GM18951 (cell line): ENCODE data around the gene CLDN20.

Source experiments
- POLR2A ChIP-seq: IDR thresholded peaks from 4 replicates; pipeline ENCODE4 v1.6.1; 2011; ENCODE audit warnings: mild to moderate bottlenecking; ENCODE audit not compliant: insufficient read length, insufficient read depth; ENCODE audit errors: extremely low read depth
- in situ Hi-C: fragments of 300-500 bp; cut with MboI; formaldehyde crosslinking; loops from one replicate; pipeline ENCODE4 v1.12.0; 2022; ENCODE audit warnings: low sequenced_read_pairs, mixed read lengths, inconsistent platforms; ENCODE audit not compliant: unreplicated experiment

The CLDN20 gene

DNA sequence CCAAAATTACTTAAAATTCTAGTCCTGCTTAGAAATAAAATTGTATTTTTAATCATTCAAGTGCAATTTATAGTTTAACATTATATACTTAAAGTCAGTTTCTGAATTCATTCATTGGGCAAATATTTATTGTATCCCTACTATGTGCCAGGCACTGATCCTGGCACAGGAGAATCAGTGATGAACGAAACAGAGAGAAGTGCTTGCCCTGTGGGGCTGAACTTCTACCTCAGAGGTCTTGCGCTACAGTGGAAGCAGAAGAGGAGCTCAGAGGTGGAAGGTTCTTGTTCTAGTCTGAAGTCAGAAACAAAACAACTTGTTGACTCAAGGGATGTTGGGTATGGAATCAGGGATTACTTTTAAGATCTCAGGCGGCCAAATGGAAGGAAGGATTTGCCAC lies 6.0 kb downstream of the CLDN20 start:
- no peak for TF ChIP-seq POLR2A
- in situ Hi-C loops, result no loop called here

- in situ Hi-C loops, result no loop called here
- TF ChIP-seq POLR2A, result no peak
Observed at GRCh38 chr6:155270561-155271091, 6.8 kb downstream of the CLDN20 start.

DNA sequence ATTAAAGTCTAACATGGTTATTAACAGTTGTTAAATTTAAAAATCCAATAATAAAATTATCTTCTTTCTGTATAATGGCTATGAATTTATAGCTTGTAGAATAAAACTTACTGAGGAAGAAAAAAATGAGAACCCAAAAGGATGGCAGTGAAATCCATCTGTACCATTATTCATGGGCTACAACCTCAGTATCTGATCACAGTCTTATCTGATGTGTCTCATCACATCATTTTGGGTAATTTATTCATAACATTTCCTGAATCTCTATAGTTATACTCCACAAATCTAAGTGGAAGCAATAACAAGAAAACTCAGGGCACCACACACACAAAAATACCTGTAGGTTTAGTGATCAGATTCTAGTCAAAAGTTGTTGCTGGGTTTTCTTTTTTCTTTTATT lies 7.3 kb downstream of the CLDN20 start:
- in situ Hi-C loops, result no loop called here
- no peak for TF ChIP-seq POLR2A

DNA sequence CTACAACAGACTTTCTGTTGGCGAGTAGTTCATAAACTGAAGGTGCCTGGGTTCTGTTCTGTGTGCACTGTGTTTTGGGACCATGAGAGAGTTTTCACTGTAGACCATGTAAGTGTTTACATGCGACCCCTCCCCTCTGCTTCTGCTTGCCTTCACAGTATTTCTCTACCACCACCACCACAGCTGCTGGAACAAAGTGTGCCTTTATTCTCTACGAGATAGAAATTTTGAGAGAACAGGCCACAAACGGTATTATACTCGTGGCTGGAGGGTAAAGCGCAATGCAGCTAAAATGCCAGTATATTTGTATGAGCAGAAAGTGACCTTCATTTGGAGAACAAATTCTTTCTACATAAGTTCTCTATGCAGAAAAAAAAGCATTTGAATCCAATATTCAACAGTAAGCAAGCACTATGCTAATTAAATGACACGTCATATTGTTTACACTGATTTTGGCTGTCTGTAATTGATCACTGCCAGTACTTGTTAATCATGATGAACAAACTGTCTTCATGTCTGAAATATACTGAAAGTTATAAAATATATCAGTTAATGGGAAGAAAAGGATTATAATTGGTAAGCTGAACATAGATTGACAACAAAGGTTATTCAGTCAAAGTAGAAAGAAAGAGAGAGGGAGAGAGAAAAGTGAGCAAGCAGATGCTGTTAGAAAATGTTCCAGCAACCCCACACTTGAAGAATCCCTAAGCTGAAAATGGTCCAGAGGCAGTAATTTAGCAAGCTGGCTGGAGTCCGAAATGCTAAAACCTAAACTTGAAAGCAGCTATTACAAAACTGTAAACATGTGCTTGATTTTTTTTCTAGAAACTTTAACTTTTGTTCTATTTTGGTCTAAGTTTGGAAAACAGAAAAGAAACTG lies 8.8 kb downstream of the CLDN20 start:
- in situ Hi-C loops, result no loop called here
- TF ChIP-seq POLR2A, result no peak

- no peak for TF ChIP-seq POLR2A
- in situ Hi-C loops, result no loop called here
Observed at GRCh38 chr6:155273431-155273830, 9.6 kb downstream of the CLDN20 start.

DNA sequence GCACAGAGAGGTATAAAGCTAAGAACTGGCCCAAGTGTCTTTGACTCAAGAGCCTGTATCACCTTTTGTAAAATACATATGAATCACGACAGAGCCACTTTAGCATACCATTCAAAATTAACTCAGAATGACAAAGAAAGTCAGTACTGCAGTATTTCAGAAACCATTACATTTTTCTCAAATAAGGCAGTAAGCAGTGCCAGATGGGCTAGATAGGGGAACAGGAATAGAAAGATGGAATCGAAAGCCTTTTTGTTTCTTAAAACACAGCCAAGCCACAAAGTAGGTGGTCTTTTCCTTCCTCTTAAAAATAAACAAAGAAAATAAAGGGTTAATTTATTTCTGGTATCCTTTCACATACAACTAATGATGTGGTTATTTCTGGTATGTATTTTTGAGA lies 10.3 kb downstream of the CLDN20 start:
- no peak for TF ChIP-seq POLR2A
- in situ Hi-C loops, result no loop called here

- in situ Hi-C loops, result no loop called here
- no peak for TF ChIP-seq POLR2A
Observed at GRCh38 chr6:155274533-155274932, 10.7 kb downstream of the CLDN20 start.

DNA sequence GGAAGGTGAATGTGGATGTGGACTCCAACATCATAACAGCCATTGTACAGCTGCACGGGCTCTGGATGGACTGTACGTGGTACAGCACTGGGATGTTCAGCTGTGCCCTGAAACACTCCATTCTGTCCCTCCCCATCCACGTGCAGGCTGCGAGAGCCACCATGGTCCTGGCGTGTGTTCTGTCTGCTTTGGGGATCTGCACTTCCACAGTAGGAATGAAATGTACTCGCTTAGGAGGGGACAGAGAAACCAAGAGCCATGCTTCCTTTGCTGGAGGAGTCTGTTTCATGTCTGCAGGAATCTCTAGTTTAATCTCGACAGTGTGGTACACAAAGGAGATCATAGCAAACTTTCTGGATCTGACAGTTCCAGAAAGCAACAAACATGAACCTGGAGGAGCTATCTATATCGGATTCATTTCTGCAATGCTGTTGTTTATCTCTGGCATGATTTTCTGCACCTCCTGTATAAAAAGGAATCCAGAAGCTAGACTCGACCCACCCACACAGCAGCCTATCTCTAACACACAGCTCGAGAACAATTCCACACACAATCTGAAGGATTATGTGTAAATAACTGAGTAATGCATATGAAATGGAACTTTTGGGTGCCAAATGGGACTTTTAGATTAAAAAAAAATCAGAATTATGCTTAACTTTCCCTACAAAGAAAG lies 12.1 kb downstream of the CLDN20 start:
- in situ Hi-C loops, result no loop called here
- no peak for TF ChIP-seq POLR2A

DNA sequence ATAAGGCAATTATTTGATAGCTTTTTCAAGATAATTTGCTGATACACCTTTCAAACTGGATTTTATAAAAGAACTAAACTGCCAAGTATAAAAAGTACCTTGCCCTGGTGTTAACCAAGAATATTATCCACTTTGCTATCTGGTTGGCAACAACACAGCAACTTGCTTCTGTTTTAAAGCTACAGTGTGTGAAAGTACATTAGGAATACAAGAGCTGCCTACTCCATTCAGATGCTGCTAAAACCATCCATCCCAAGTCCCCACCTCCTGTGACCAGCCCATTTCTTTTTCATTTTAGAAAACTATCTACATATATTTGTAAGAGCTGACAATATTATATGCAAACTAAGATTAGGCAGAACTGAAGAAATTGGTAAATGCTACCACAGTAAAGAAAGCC lies 12.8 kb downstream of the CLDN20 start:
- no peak for TF ChIP-seq POLR2A
- in situ Hi-C loops, result no loop called here

GRCh38 chr6:155278319-155279049 lies 14.7 kb downstream of the CLDN20 start:
- in situ Hi-C loops, result no loop called here
- no peak for TF ChIP-seq POLR2A

- in situ Hi-C loops, result no loop called here
- TF ChIP-seq POLR2A, result no peak
Observed at GRCh38 chr6:155284775-155285174, 21.0 kb downstream of the CLDN20 start.

GRCh38 chr6:155287762-155288161 lies 23.9 kb downstream of the CLDN20 start:
- TF ChIP-seq POLR2A, result no peak
- in situ Hi-C loops, result no loop called here

- in situ Hi-C loops, result no loop called here
- TF ChIP-seq POLR2A, result no peak
Observed at GRCh38 chr6:155290491-155290890, 26.7 kb downstream of the CLDN20 start.
